Breast epithelium (tissue), 4 donors: ENCODE results near the gene GRHL1. TPM values are rescaled to one million over a fixed set of nuclear protein-coding genes. Genes with fewer than 3 reads are reported as not detected.

Experiments used
- DNase-seq, 2 donors: peaks; one replicate each; pipeline ENCODE4 v3.0.0-alpha.2; 2019; ENCODE audit warnings: low spot score in 2 of 2
- H3K27ac ChIP-seq, 2 donors: fragments of 200-600 bp; sonication (generic) in 1 of 2; one replicate each; pipeline ENCODE4 v1.5.1; 2016 to 2019; ENCODE audit warnings: mild to moderate bottlenecking in 1 of 2
- H3K27me3 ChIP-seq, 2 donors: fragments of 200-600 bp; sonication (generic) in 1 of 2; one replicate each; pipeline versions ENCODE4 v1.5.1 to v1.6.0; 2017 to 2019; ENCODE audit warnings: control low read depth in 1 of 2, mild to moderate bottlenecking in 1 of 2
- H3K36me3 ChIP-seq: fragments of 200-600 bp; one replicate; pipeline ENCODE4 v1.5.1; 2019
- H3K4me1 ChIP-seq, 2 donors: fragments of 200-600 bp; sonication (generic); one replicate each; pipeline ENCODE4 v1.5.1; 2016 to 2019; ENCODE audit warnings: control low read depth in 1 of 2
- H3K4me3 ChIP-seq, 3 donors: fragments of 200-600 bp; sonication (generic); 1 replicate in 2 of 3; 2 replicates in 1 of 3; pipeline ENCODE4 v1.5.1; 2016 to 2019; ENCODE audit warnings: mild to moderate bottlenecking in 3 of 3, moderate library complexity in 2 of 3
- H3K9me3 ChIP-seq, 2 donors: fragments of 200-600 bp; sonication (generic) in 1 of 2; one replicate each; pipeline ENCODE4 v1.5.1; 2016 to 2019; ENCODE audit warnings: control low read depth in 1 of 2
- CTCF ChIP-seq, 3 donors: fragments of 450-650 bp; IDR thresholded peaks; one replicate each; pipeline ENCODE4 v1.5.1; 2016 to 2017; ENCODE audit warnings: antibody characterized with exemption in 3 of 3, mild to moderate bottlenecking in 3 of 3, moderate library complexity in 3 of 3
- POLR2A ChIP-seq: fragments of 450-650 bp; IDR thresholded peaks from one replicate; pipeline ENCODE4 v1.6.1; 2016; ENCODE audit warnings: antibody characterized with exemption, mild to moderate bottlenecking, moderate library complexity
- POLR2AphosphoS5 ChIP-seq, 3 donors: sonication (generic); formaldehyde crosslinking; IDR thresholded peaks; one replicate each; pipeline ENCODE4 v1.6.1; 2017; ENCODE audit warnings: antibody characterized with exemption in 3 of 3
- intact Hi-C: fragments of 100-400 bp; cut with DNase I; formaldehyde crosslinking; loops from one replicate; pipeline ENCODE4 v1.15.1; 2023; ENCODE audit warnings: low total_unique reads
- total RNA-seq, 3 donors: library from RNA; depleted of rRNA; stranded (reverse); fragments of >200 nt; gene quantifications; one replicate each; pipeline ENCODE4 v1.1.0, GENCODE V29; 2016

The GRHL1 gene
- total RNA-seq, 3 donors from 2014 or later = 2.1 to 86.3 (median 40.0) TPM

DNA sequence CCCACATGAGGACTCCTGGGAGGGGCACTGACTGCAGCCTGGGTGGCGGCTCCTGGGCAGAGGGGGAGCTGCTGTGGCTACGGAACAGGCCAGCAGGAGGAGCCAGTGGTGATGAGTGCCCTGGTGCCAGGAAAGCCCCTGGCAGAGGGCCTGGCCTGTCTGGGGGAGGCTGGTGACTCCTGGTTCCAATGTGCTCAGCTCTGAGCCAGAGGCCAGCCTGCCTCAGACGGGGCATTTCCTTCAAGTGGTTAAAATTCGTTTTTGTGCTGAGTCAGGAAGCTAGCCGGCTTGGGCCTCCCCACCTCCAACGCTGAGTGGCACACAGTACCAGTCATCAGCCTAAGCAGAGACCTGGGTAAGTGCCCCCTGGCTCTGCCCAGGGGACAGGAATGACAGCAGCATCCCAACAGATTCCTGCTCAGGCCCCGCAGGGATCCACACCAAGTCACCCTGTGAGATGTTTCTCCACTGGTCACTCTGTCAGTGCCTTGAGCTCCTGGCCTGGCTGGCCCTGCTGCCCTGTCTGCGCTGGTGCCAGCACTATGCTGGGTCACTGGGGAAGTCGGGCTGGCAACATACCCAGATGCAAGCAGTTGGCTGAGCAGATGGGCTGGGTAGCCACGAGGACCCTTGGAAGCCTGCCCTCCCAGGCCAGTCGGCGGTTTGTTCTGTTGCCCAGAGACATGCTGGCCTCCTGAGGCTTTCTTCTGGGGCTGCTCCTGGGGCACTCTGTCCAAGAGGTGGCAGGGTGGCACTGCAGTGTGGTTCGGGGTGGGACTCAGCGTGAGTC is 84.8 kb downstream of the GRHL1 start:
- intact Hi-C loops = no loop called here
- no peaks in the 10 kb centered on the region for H3K36me3 ChIP-seq
- no peaks in the 10 kb centered on the region for H3K27me3 ChIP-seq
- DNase-seq = no peak
- no peak overlapping the region for H3K4me3 ChIP-seq
- TF ChIP-seq POLR2AphosphoS5 (IDR thresholded peaks at IDR 0.05) (no peak), POLR2A (no peak), CTCF (IDR thresholded peaks at IDR 0.05) (peak; percentile 25 to 39 (median 25))
- no peaks in the 10 kb centered on the region for H3K9me3 ChIP-seq
- H3K4me1 ChIP-seq = peaks cover 0 to 4% of the 10 kb centered on the region in 2 donors
- peak overlapping the region; percentile 68 for H3K27ac ChIP-seq

DNA sequence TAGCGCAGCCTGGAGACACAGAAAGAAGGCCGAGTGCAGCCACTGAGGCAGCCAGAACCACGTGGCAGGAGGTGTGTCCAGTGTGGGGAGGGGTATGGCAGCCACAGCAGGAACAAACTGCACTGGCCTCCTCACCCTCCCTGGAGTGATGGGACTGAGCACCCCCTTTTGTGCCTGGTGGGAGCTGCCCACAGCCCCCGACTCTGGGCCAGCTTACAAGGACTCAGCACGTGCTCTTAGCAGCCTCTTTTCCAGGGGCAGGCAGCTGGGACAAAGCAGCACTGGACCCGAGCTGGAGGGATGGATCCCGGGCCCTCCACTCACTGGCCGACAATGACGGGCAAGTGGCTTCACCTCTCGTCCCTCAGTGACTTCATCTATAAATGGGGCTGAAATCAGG is 86.6 kb downstream of the GRHL1 start:
- Histone ChIP-seq H3K27ac (no peak overlapping the region), H3K36me3 (no peaks in the 10 kb centered on the region)
- TF ChIP-seq CTCF (IDR thresholded peaks at IDR 0.05) (no peak), POLR2A (no peak), POLR2AphosphoS5 (IDR thresholded peaks at IDR 0.05) (no peak)

DNA sequence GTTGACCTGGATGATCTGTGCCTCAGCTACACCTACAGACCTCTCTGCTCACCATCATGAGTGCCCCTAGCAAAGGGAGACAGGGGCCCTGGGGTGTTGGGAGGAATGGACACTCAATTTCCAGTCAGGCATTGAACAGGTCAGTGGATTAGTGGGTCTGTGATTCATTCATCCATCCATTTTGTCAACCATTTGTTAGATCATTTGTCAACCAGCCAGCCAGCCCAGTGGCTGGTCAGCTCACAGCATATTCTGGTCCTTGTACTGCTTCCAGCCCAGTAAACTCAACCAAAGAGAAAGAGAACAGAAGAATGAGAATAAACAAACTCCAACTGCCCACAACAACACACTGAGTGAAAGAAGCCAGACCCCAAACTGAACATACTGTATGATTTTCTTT is 87.2 kb downstream of the GRHL1 start:
- H3K9me3 ChIP-seq = no peaks in the 10 kb centered on the region
- peaks cover 0 to 4% of the 10 kb centered on the region in 2 donors for H3K4me1 ChIP-seq
- no peaks in the 10 kb centered on the region for H3K27me3 ChIP-seq
- no peaks in the 10 kb centered on the region for H3K36me3 ChIP-seq
- no peak for DNase-seq
- no peak overlapping the region for H3K27ac ChIP-seq
- TF ChIP-seq POLR2A (no peak), CTCF (IDR thresholded peaks at IDR 0.05) (no peak), POLR2AphosphoS5 (IDR thresholded peaks at IDR 0.05) (no peak)
- intact Hi-C loops = no loop called here
- no peak overlapping the region for H3K4me3 ChIP-seq

More for the DNA sequence above, 86.6 kb downstream of the GRHL1 start:
- Histone ChIP-seq H3K4me1 (peaks cover 0 to 4% of the 10 kb centered on the region in 2 donors), H3K9me3 (no peaks in the 10 kb centered on the region), H3K4me3 (no peak overlapping the region), H3K27me3 (no peaks in the 10 kb centered on the region)
- no peak for DNase-seq
- intact Hi-C loops = no loop called here

DNA sequence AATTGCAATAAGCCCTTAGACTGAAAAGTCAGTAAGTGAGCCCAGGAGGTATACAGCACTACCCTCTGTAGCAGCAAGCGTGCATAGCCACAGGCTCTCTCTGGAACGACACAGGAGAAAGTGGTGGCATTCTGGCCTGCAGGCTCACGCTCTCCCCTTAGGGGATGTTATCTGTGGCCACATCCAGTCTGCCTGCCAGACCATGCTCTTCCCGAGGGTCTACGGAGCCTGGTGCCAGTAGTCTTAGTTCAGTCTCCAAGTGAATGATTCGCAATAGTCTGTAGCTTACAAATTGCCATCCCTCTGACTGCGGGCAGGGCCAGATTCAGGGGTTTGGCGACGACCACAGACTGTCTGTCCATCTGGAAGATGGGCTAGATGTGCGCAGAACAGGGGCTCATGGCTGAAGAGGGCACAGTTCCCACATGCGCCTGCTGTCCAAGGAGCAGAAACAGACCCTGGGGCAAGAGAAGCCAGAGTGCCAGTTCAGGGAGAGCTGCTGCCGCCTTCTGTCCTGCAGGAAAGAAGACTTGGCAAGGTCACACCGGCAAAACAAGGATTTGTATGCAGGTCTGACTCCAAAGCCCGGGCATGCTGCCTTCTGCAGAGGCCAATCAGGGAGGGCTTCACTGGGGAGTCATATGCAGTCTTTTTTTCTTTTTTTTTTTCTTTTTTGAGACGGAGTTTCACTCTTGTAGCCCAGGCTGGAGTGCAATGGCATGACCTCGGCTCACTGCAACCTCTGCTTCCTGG is 88.3 kb downstream of the GRHL1 start:
- peak; percentile 74 to 85 for DNase-seq
- Histone ChIP-seq H3K9me3 (no peaks in the 10 kb centered on the region), H3K27ac (peak overlapping the region; percentile 13 to 44), H3K4me1 (peaks cover 0 to 4% of the 10 kb centered on the region in 2 donors), H3K27me3 (no peaks in the 10 kb centered on the region), H3K4me3 (no peak overlapping the region), H3K36me3 (no peaks in the 10 kb centered on the region)
- intact Hi-C loops = loop anchor here (5.0 to 10.0 kb wide), 3 partner anchors 58 to 485 kb away; partner anchors contain the start of gene ADAM17
- TF ChIP-seq CTCF (IDR thresholded peaks at IDR 0.05) (peak in 1 of 3 donors; percentile 50), POLR2A (no peak), POLR2AphosphoS5 (IDR thresholded peaks at IDR 0.05) (peak in 1 of 3 donors; percentile 59)

DNA sequence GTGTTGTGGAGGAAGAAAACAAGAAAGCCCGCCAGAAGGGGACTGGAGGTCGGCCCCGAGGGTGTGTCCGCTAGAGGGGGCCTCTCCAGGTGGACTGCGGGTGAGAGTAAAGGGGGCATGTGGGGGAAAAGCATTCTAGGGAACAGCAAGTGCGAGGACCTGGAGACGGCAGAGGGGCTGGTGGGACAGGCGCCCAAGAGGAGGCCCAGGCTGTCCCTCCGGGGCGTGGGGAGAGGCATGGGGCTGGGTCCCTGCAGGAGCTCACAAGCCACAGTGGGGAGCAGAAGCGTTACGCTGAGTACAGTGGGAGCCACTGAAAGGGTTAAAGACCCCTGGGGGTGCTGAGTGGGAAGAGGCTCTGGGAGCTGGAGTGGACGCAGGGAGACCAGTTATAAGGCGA is 90.2 kb downstream of the GRHL1 start:
- no peaks in the 10 kb centered on the region for H3K36me3 ChIP-seq
- no peak for DNase-seq
- H3K4me3 ChIP-seq = no peak overlapping the region
- H3K27ac ChIP-seq = peak overlapping the region; percentile 81 to 100
- no peak for TF ChIP-seq POLR2AphosphoS5 (IDR thresholded peaks at IDR 0.05)
- no peak for TF ChIP-seq POLR2A
- no peak for TF ChIP-seq CTCF (IDR thresholded peaks at IDR 0.05)
- no peaks in the 10 kb centered on the region for H3K9me3 ChIP-seq
- H3K4me1 ChIP-seq = peaks cover 0 to 3% of the 10 kb centered on the region in 2 donors
- intact Hi-C loops = loop anchor here (5.0 to 10.0 kb wide), 3 partner anchors 59 to 487 kb away; partner anchors contain the start of gene ADAM17
- no peaks in the 10 kb centered on the region for H3K27me3 ChIP-seq
